Transverse colon (tissue), 4 donors: ENCODE measurements around the gene NELFE. TPM values are rescaled to one million over a fixed set of nuclear protein-coding genes. Genes with fewer than 3 reads are reported as not detected.
"Not testable (repeated sequence)": the region's sequence is repeated elsewhere in the genome, so short reads cannot be mapped to it uniquely, and the experiment has no call there.

ENCODE experiments used
- DNase-seq: peaks from one replicate; pipeline ENCODE4 v3.0.0-alpha.2; 2019
- H3K27ac ChIP-seq, 4 donors: fragments of 200-600 bp; sonication (generic); 2 replicates each; pipeline ENCODE4 v1.5.1; 2016 to 2018; ENCODE audit warnings: inconsistent platforms in 4 of 4
- H3K27me3 ChIP-seq: fragments of 200-600 bp; sonication (generic); 2 replicates; pipeline ENCODE4 v1.5.1; 2017; ENCODE audit warnings: inconsistent platforms
- H3K36me3 ChIP-seq, 4 donors: fragments of 200-600 bp; sonication (generic); 2 replicates each; pipeline ENCODE4 v1.5.1; 2017 to 2019; ENCODE audit warnings: inconsistent platforms in 4 of 4
- H3K4me1 ChIP-seq, 4 donors: fragments of 200-600 bp; sonication (generic); 2 replicates each; pipeline ENCODE4 v1.5.1; 2017 to 2020; ENCODE audit warnings: inconsistent platforms in 4 of 4
- H3K4me3 ChIP-seq, 4 donors: fragments of 200-600 bp; sonication (generic); 1 replicate in 1 of 4; 2 replicates in 3 of 4; pipeline versions ENCODE4 v1.5.1 to v1.6.1; 2017 to 2019; ENCODE audit warnings: inconsistent platforms in 4 of 4
- H3K9me3 ChIP-seq, 2 donors: fragments of 200-600 bp; sonication (generic); 2 replicates each; pipeline ENCODE4 v1.5.1; 2017 to 2019; ENCODE audit warnings: inconsistent platforms in 2 of 2
- EP300 ChIP-seq: sonication (generic); formaldehyde crosslinking; IDR thresholded peaks from one replicate; pipeline ENCODE4 v1.6.1; 2017; ENCODE audit warnings: antibody characterized with exemption, low read depth
- POLR2A ChIP-seq: fragments of 450-650 bp; IDR thresholded peaks from one replicate; pipeline ENCODE4 v1.6.1; 2016; ENCODE audit warnings: antibody characterized with exemption, mild to moderate bottlenecking, moderate library complexity
- POLR2AphosphoS5 ChIP-seq, 3 donors: sonication (generic); formaldehyde crosslinking; IDR thresholded peaks; one replicate each; pipeline ENCODE4 v1.6.1; 2016; ENCODE audit warnings: antibody characterized with exemption in 3 of 3
- WGBS, 2 donors: methylation state at CpG; one replicate each; pipeline ENCODE4 v1.1.5; 2018; ENCODE audit warnings: low coverage in 1 of 2; 5-methylcytosine and 5-hydroxymethylcytosine counted together
- in situ Hi-C, 4 donors: fragments of 200-750 bp; cut with MboI; loops; one replicate each; pipeline versions ENCODE4 v1.15.0 to v1.15.1; 2017; ENCODE audit warnings: low sequenced_read_pairs in 3 of 4, low pct_ligation_motif_present in 1 of 4, low pct_unique_long_range_greater_than_20kb in 1 of 4
- intact Hi-C: fragments of 100-400 bp; cut with DNase I; formaldehyde crosslinking; loops from one replicate; pipeline ENCODE4 v1.15.1; 2023; ENCODE audit warnings: low total_unique reads
- total RNA-seq, 4 donors: library from RNA; depleted of rRNA; stranded (reverse); fragments of >200 nt; gene quantifications; one replicate each; pipeline ENCODE4 v1.1.0, GENCODE V29; 2016
- TF ChIP-seq, protein P1 (sequence below), 5 experiments: fragments of 200-600 bp in 3 of 5; fragments of 450-650 bp in 2 of 5; sonication (generic) in 3 of 5; IDR thresholded peaks; 1 replicate in 2 of 5; 2 replicates in 3 of 5; pipeline ENCODE4 v1.5.1; 2016 to 2017; ENCODE audit warnings: antibody characterized with exemption in 5 of 5, inconsistent platforms in 3 of 5, mild to moderate bottlenecking in 2 of 5, moderate library complexity in 1 of 5

The NELFE gene
- total RNA-seq, 4 donors from 2014 or later = 59.2 to 114 (median 88.0) TPM

DNA sequence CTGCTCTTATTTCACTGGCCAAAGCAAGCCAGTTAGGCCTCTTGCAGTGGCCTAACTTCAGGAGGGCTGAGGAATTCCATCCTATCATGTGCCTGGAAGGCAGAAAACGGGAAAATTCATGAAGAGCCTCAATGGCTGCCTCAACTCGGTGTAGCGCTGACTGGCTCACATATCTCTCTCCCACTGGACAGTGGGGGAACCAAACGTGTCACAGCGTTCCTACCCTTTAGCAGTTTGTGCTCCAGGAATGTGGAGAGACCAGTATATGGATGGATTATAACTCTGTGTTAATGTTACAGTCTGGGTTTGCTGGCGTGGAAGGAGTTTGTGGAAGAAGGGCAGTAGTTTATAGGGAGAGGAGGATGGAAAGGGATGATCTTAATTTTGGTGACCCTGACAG is 43.0 kb downstream of the NELFE start:
- Histone ChIP-seq H3K4me1 (peaks cover 0 to 7% (median 0%) of the 10 kb centered on the region in 4 donors), H3K27ac (no peak overlapping the region), H3K4me3 (no peak overlapping the region), H3K36me3 (no peaks in the 10 kb centered on the region), H3K27me3 (no peaks in the 10 kb centered on the region), H3K9me3 (no peaks in the 10 kb centered on the region)
- no peak for TF ChIP-seq POLR2A
- TF ChIP-seq, protein P1, sequence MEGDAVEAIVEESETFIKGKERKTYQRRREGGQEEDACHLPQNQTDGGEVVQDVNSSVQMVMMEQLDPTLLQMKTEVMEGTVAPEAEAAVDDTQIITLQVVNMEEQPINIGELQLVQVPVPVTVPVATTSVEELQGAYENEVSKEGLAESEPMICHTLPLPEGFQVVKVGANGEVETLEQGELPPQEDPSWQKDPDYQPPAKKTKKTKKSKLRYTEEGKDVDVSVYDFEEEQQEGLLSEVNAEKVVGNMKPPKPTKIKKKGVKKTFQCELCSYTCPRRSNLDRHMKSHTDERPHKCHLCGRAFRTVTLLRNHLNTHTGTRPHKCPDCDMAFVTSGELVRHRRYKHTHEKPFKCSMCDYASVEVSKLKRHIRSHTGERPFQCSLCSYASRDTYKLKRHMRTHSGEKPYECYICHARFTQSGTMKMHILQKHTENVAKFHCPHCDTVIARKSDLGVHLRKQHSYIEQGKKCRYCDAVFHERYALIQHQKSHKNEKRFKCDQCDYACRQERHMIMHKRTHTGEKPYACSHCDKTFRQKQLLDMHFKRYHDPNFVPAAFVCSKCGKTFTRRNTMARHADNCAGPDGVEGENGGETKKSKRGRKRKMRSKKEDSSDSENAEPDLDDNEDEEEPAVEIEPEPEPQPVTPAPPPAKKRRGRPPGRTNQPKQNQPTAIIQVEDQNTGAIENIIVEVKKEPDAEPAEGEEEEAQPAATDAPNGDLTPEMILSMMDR (IDR thresholded peaks at IDR 0.05) = no peak
- in situ Hi-C loops = no loop called here
- WGBS, 2 donors = 82 to 88% methylated on average over 1 to 6 of the region's 6 CpGs
- no peak for DNase-seq
- intact Hi-C loops = no loop called here

DNA sequence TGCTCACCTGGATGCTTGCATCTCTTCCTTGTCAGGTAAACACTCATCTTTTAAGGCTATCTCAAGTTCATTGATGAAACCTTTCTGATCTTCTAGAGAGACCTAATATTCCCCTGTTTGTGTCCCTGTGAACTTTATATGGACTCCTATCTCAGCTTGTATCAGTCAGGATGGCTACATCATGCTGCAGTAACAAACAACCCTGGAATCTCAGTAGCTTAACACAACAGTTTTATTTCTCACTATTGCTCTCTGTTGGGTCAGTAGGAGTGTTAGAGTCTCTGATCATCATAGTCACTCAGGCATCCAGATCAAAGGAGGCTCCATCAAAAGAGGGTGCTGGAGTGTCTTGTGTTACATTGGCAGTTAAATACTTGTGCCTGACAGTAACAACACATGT is 43.4 kb downstream of the NELFE start:
- Histone ChIP-seq H3K4me3 (no peak overlapping the region), H3K4me1 (peaks cover 0 to 7% (median 0%) of the 10 kb centered on the region in 4 donors), H3K27me3 (no peaks in the 10 kb centered on the region), H3K9me3 (no peaks in the 10 kb centered on the region), H3K36me3 (no peaks in the 10 kb centered on the region), H3K27ac (no peak overlapping the region)
- TF ChIP-seq POLR2A = no peak
- TF ChIP-seq EP300 = no peak
- no peak for TF ChIP-seq POLR2AphosphoS5 (IDR thresholded peaks at IDR 0.05)
- TF ChIP-seq, protein P1 (IDR thresholded peaks at IDR 0.05) = no peak
- in situ Hi-C loops (no loop called here), intact Hi-C loops (no loop called here)
- DNase-seq = no peak

DNA sequence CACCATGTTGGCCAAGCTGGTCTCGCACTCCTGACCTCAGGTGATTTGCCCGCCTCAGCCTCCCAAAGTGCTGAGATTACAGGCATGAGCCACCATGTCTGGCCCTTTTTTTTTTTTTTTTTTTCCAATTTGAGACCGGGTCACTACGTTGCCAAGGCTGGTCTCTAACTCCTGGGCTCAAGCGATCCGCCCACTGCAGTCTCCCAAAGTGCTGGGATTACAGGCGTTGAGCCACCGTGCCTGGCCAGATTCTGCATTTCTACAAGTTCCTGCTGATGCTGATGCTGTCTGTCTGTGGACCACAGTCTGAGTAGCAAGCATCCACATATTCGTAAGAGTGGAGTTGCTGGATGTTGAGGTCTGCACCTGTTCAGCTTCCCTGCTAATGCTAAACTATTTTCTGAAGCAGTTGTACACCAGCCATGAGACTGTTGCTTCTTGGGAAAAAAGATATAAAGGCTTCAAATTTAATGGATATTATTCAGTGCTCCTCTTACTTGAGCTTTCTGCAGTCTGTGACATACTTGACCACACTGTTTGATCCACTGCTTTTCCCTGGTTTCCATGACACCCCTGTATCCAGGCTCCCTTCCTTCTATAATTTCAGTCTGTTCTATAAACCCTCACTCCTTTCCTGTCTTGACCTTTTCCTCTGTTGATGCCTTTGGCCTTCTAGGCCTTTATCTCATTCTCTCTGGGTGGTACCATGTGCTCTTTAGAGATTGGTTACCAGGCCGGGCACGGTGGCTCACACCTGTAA is 46.8 kb downstream of the NELFE start:
- H3K4me1 ChIP-seq = peaks cover 0 to 7% (median 0%) of the 10 kb centered on the region in 4 donors
- H3K36me3 ChIP-seq = no peaks in the 10 kb centered on the region
- intact Hi-C loops (no loop called here), in situ Hi-C loops (no loop called here)
- no peak overlapping the region for H3K4me3 ChIP-seq
- TF ChIP-seq, protein P1 (IDR thresholded peaks at IDR 0.05) = no peak
- TF ChIP-seq EP300 = no peak
- TF ChIP-seq POLR2AphosphoS5 (IDR thresholded peaks at IDR 0.05) = no peak
- no peak for TF ChIP-seq POLR2A
- DNase-seq = no peak
- H3K27me3 ChIP-seq = no peaks in the 10 kb centered on the region
- 77 to 84% methylated on average over 7 to 11 of the region's 11 CpGs for WGBS, 2 donors
- no peak overlapping the region for H3K27ac ChIP-seq
- no peaks in the 10 kb centered on the region for H3K9me3 ChIP-seq

DNA sequence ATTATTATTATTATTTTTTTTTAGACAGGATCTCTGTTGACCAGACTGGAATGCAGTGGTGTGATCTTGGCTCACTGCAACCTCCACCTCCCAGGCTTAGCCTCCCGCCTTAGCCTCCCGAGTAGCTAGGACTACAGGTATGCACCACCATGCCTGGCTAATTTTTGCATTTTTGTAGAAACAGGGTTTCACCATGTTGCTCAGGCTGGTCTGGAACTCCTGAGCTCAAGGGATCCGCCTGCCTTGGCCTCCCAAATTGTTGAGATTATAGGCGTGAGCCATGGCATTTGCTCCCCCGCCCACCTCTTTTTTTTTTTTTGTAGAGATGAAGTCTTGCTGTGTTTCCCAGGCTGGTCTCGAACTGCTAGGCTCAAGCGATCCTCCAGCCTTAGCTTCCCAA is 49.5 kb downstream of the NELFE start:
- in situ Hi-C loops = loop anchor here in 1 of 4 donors (10.0 kb wide), 1 partner anchor 46 kb away; the partner anchor contains the start of genes NELFE and SKIC2
- WGBS, 2 donors = 76 to 89% methylated on average over 4 to 7 of the region's 7 CpGs
- DNase-seq, H3K4me1 ChIP-seq, H3K27ac ChIP-seq, H3K27me3 ChIP-seq, H3K36me3 ChIP-seq, intact Hi-C loops, H3K9me3 ChIP-seq, H3K4me3 ChIP-seq: not testable (repeated sequence)

DNA sequence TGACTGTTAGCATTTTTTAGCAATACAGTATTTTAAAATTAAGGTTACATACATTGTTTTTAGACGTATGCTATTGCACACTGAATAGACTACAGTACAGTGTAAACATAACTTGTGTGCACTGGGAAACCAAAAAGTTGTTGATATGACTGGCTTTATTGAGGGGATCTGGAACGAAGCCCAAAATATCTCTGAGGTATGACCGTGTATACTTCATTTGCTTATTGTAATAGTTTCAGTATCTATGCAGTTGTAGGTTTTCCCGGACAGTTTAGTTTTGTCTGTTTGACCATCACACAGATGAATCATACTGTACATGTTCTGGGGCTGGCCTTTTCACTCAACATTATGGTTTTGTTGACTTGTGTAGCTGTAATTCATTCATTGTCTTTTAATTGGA is 50.0 kb downstream of the NELFE start:
- in situ Hi-C loops = loop anchor here in 1 of 4 donors (10.0 kb wide), 1 partner anchor 46 kb away; the partner anchor contains the start of genes NELFE and SKIC2
- TF ChIP-seq EP300 = no peak
- TF ChIP-seq POLR2AphosphoS5 (IDR thresholded peaks at IDR 0.05) = no peak
- TF ChIP-seq, protein P1 (IDR thresholded peaks at IDR 0.05) = no peak
- TF ChIP-seq POLR2A = no peak
- no peaks in the 10 kb centered on the region for H3K9me3 ChIP-seq
- H3K4me3 ChIP-seq = no peak overlapping the region
- no peaks in the 10 kb centered on the region for H3K36me3 ChIP-seq
- intact Hi-C loops = no loop called here
- H3K27ac ChIP-seq = no peak overlapping the region
- 8 to 22% methylated on average over 4 of the region's 4 CpGs for WGBS, 2 donors
- no peak for DNase-seq
- H3K27me3 ChIP-seq = no peaks in the 10 kb centered on the region
- H3K4me1 ChIP-seq = peaks cover 0 to 7% (median 0%) of the 10 kb centered on the region in 4 donors

DNA sequence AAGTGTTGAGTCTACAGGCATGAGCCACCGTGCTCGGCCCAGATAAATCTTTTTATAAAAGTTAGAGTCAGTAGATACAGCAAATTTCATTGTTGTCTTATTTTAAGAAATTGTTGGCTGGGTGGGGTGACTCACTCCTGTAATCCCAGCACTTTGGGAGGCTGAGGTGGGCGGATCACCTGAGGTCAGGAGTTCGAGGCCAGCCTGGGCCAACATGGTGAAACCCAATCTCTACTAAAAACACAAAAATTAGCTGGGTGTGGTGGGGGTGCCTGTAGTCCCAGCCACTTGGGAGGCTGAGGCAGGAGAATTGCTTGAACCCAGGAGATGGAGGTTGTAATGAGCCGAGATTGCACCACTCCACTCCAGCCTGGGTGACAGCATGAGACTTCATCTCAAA is 50.5 kb downstream of the NELFE start:
- H3K9me3 ChIP-seq, DNase-seq, H3K4me3 ChIP-seq, H3K4me1 ChIP-seq, H3K27ac ChIP-seq, H3K27me3 ChIP-seq, H3K36me3 ChIP-seq, intact Hi-C loops: not testable (repeated sequence)
- in situ Hi-C loops = loop anchor here in 1 of 4 donors (10.0 kb wide), 1 partner anchor 47 kb away; the partner anchor contains the start of genes NELFE and SKIC2
- 40 to 80% methylated on average over 1 to 5 of the region's 5 CpGs for WGBS, 2 donors
